HEK293T (cell line): Measurements from ENCODE around the gene CTNNA2.

ENCODE experiments used
- CTCF ChIA-PET: fragments of 350-600 bp; formaldehyde crosslinking; extraction: SDS; loops from one replicate; lab custom pipeline; 2021; ENCODE audit warnings: antibody characterized with exemption, inconsistent platforms; lab: Yijun Ruan, JAX
- POLR2A ChIA-PET: fragments of 350-600 bp; formaldehyde crosslinking; extraction: SDS; loops from one replicate; lab custom pipeline; 2020; ENCODE audit warnings: antibody characterized with exemption, inconsistent platforms; lab: Yijun Ruan, JAX
- DNase-seq: peaks from one replicate; pipeline ENCODE4 v3.0.0; 2012; ENCODE audit warnings: mixed read lengths; ENCODE audit errors: extremely low spot score
- ARNT ChIP-seq: fragments of 450-650 bp; IDR thresholded peaks from 2 replicates; pipeline ENCODE4 v1.6.1; 2017; ENCODE audit warnings: mild to moderate bottlenecking
- BHLHE40 ChIP-seq: fragments of 450-650 bp; IDR thresholded peaks from 2 replicates; pipeline ENCODE4 v1.6.1; 2016; ENCODE audit warnings: mild to moderate bottlenecking, moderate library complexity, borderline replicate concordance
- CTBP1 ChIP-seq: fragments of 450-650 bp; IDR thresholded peaks from 2 replicates; pipeline ENCODE4 v1.6.1; 2016; ENCODE audit warnings: borderline replicate concordance
- ELF4 ChIP-seq: fragments of 450-650 bp; IDR thresholded peaks from 2 replicates; pipeline ENCODE4 v1.6.1; 2017; ENCODE audit warnings: antibody characterized with exemption
- FOXA1 ChIP-seq: fragments of 450-650 bp; IDR thresholded peaks from 2 replicates; pipeline ENCODE4 v1.6.1; 2016; ENCODE audit warnings: mild to moderate bottlenecking
- FOXK2 ChIP-seq: fragments of 450-650 bp; IDR thresholded peaks from 2 replicates; pipeline ENCODE4 v1.6.1; 2016; ENCODE audit warnings: mild to moderate bottlenecking
- FOXM1 ChIP-seq: fragments of 450-650 bp; IDR thresholded peaks from 2 replicates; pipeline ENCODE4 v1.6.1; 2017; ENCODE audit warnings: mild to moderate bottlenecking, borderline replicate concordance
- HDGF ChIP-seq: fragments of 450-650 bp; IDR thresholded peaks from 2 replicates; pipeline ENCODE4 v1.6.1; 2017; ENCODE audit warnings: antibody characterized with exemption, borderline replicate concordance
- L3MBTL2 ChIP-seq: fragments of 450-650 bp; conservative IDR thresholded peaks from 2 replicates; pipeline ENCODE4 v1.6.1; 2016; ENCODE audit warnings: mild to moderate bottlenecking
- LEF1 ChIP-seq: fragments of 450-650 bp; IDR thresholded peaks from 2 replicates; pipeline ENCODE4 v1.6.1; 2017; ENCODE audit warnings: mild to moderate bottlenecking, borderline replicate concordance
- NFRKB ChIP-seq: fragments of 450-650 bp; IDR thresholded peaks from 2 replicates; pipeline ENCODE4 v1.6.1; 2016; ENCODE audit warnings: mild to moderate bottlenecking, moderate library complexity
- SP1 ChIP-seq: fragments of 450-650 bp; IDR thresholded peaks from 2 replicates; pipeline ENCODE4 v1.6.1; 2017
- SUZ12 ChIP-seq: fragments of 450-650 bp; IDR thresholded peaks from 2 replicates; pipeline ENCODE4 v1.6.1; 2016; ENCODE audit warnings: mild to moderate bottlenecking
- TARDBP ChIP-seq: fragments of 450-650 bp; IDR thresholded peaks from 2 replicates; pipeline ENCODE4 v1.6.1; 2016
- ZNF384 ChIP-seq: fragments of 450-650 bp; IDR thresholded peaks from 2 replicates; pipeline ENCODE4 v1.6.1; 2016
- TF ChIP-seq, protein P1 (sequence below): fragments of 450-650 bp; IDR thresholded peaks from 2 replicates; pipeline ENCODE4 v1.6.1; 2016

The CTNNA2 gene

DNA sequence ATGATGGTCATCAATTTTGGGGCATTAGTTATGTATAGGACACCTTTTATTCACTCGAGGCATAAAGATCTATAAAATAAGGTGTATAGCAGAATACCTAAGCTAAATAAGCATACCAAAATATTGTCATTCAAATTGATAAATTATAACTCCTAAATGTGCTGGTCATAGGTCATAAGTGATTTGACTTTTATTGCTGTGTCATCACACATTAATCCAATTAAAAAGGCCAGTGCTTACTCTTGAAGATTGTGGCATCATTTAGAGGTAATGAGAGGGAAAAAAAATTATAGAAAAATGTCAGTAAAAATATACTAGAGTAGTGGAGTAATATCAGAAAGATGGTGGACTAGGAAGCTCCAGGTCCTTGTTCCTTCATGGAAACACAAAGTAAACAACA, 1138.6 kb downstream of the CTNNA2 start:
- POLR2A ChIA-PET: no interaction called here
- DNase-seq: no peak
- no peak for TF ChIP-seq FOXM1
- TF ChIP-seq, protein P1, sequence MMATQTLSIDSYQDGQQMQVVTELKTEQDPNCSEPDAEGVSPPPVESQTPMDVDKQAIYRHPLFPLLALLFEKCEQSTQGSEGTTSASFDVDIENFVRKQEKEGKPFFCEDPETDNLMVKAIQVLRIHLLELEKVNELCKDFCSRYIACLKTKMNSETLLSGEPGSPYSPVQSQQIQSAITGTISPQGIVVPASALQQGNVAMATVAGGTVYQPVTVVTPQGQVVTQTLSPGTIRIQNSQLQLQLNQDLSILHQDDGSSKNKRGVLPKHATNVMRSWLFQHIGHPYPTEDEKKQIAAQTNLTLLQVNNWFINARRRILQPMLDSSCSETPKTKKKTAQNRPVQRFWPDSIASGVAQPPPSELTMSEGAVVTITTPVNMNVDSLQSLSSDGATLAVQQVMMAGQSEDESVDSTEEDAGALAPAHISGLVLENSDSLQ: no peak
- no peak for TF ChIP-seq NFRKB
- no peak for TF ChIP-seq ZNF384
- TF ChIP-seq SP1: no peak
- TF ChIP-seq CTBP1: no peak
- TF ChIP-seq BHLHE40: no peak
- no peak for TF ChIP-seq L3MBTL2
- CTCF ChIA-PET: no interaction called here

DNA sequence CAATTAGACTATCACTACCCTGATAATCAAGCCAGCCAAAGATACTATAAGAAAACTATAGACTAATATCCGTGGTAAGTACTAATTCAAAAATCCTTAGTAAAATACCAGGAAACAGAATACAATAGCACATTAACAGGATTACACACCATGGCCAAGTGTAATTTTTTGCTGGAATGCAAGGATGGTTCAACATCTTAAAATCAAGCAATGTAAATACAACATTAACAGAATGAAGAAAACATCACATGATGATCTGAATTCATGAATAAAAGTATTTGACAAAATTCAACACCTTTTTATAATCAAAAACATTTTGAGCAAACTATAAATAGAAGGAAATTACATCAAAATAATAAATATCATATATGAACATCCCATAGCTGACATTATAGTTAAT, 1142.4 kb downstream of the CTNNA2 start:
- ChIA-PET CTCF (no interaction called here), POLR2A (no interaction called here)
- TF ChIP-seq FOXA1 (no peak), FOXK2 (no peak), ELF4 (no peak), SUZ12 (no peak), ZNF384 (no peak), NFRKB (no peak), LEF1 (no peak), BHLHE40 (no peak), HDGF (no peak), FOXM1 (no peak)
- TF ChIP-seq, protein P1: no peak
- DNase-seq: no peak

DNA sequence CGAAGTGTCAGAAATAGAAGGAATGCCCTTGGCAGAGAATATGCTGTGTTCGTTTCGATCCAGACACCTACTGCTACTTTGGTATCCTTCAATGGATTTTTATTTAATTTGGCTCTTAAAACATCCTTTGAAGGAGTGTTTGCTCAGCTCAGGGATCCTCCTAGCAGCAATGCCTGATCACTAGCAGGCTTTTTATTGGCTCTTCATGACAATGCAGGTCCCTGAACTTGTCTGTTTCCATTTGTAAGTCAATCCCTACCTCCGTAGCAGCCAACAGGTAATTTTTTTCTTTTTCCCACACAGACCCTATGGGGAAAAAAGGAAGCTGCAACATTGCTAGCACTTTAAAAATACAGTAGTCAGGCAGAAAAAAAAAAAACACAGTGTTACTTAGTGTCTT, 1157.9 kb downstream of the CTNNA2 start:
- TF ChIP-seq ZNF384 (no peak), BHLHE40 (no peak), SP1 (no peak), FOXK2 (no peak), L3MBTL2 (no peak)
- TF ChIP-seq, protein P1: no peak
- ChIA-PET CTCF (no interaction called here), POLR2A (no interaction called here)
- DNase-seq: no peak

DNA sequence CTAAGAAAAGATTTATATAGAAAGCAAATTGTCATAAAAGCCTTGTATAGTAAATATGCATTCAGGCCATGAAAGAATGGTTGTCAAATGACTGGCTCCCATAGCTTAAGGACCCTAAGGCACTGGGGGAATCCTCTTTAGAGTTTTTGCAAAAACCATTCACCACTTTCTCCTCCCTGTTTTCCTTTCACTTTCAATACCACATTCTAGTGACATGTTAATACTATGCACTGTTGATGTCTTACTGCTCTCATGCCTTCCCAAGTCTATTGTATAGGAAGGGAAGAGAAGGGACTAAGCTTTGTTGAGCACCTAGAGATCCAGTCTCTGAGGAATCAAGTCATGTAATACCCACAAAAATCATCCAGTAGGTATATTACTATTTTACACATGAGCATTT, 1174.7 kb downstream of the CTNNA2 start:
- TF ChIP-seq ELF4 (no peak), HDGF (no peak), LEF1 (no peak), NFRKB (no peak), FOXK2 (no peak), FOXA1 (no peak), SUZ12 (no peak)
- TF ChIP-seq, protein P1: no peak
- DNase-seq: no peak
- ChIA-PET CTCF (no interaction called here), POLR2A (no interaction called here)

DNA sequence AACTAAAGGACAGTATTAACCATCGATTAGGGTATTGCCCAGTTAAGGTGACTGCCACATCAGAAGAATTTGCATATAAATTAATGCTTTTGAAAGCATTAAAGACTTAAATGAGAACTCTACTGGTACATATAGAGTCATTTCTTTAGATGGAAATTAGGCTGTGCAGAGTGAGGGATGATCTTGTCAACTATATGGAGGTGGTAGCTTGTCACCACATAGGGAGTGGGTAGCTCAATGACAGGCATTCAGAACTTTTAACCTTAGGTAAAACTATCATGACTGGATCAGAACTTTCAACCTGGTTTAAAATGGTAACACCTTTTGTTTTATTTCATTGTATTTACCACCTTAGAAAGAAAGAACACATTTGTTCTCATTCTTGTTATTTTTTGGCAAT, 1176.3 kb downstream of the CTNNA2 start:
- POLR2A ChIA-PET: no interaction called here
- CTCF ChIA-PET: no interaction called here
- DNase-seq: no peak
- TF ChIP-seq L3MBTL2 (no peak), ARNT (no peak), FOXM1 (no peak), ELF4 (no peak), NFRKB (no peak), TARDBP (no peak), ZNF384 (no peak)
- TF ChIP-seq, protein P1: no peak
